Measurements from ENCODE around the gene CARMIL3.

Gene CARMIL3

GRCh38 chr14:24114532-24115421 is 63.0 kb downstream of the CARMIL3 start, which contains the start of the genes DCAF11 and NRL:
Gene DCAF11 (plus strand): TSS chr14:24114777. CDS start chr14:24115595, 818 bp downstream.
Gene NRL (minus strand): TSS chr14:24114949. CDS start chr14:24082848, 32,101 bp downstream.
- peak; percentile 98 for DNase-seq (ENCODE audit: low spot score)

- DNase-seq (ENCODE audit: low spot score), result no peak
These were observed 63.8 kb downstream of the CARMIL3 start for GRCh38 chr14:24115422-24116127.

GRCh38 chr14:24116128-24116814 is 64.5 kb downstream of the CARMIL3 start:
- DNase-seq (ENCODE audit: low spot score), result no peak

GRCh38 chr14:24117179-24117578 is 65.4 kb downstream of the CARMIL3 start:
- DNase-seq (ENCODE audit: low spot score), result no peak
